Hematopoietic multipotent progenitor cell treated with erythropoietin and hydrocortisone succinate and interleukin-3 and kit ligand, for 4 days (in vitro differentiated cells): ENCODE measurements around the gene SUN1.
"Not testable (repeated sequence)": the region's sequence is repeated elsewhere in the genome, so short reads cannot be mapped to it uniquely, and the experiment has no call there.

ENCODE experiments used
- DNase-seq: peaks from one replicate; pipeline ENCODE4 v3.0.0-alpha.2; 2015

The SUN1 gene

GRCh38 chr7:923108-924041, 91.1 kb downstream of the SUN1 start:
- peak; percentile 98 for DNase-seq

DNA sequence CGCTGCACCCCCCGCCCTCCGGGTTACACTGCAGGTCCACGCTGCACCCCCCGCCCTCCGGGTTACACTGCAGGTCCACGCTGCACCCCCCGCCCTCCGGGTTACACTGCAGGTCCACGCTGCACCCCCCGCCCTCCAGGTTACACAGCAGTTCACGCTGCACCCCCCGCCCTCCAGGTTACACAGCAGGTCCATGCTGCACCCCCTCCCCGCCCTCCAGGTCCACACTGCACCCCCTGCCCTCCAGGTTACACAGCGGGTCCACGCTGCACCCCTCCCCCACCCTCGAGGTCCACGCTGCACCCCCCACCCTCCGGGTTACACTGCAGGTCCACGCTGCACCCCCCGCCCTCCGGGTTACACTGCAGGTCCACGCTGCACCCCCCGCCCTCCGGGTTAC, 91.8 kb downstream of the SUN1 start:
- DNase-seq: not testable (repeated sequence)
